ENCODE data around the gene SLC36A1.

DNA sequence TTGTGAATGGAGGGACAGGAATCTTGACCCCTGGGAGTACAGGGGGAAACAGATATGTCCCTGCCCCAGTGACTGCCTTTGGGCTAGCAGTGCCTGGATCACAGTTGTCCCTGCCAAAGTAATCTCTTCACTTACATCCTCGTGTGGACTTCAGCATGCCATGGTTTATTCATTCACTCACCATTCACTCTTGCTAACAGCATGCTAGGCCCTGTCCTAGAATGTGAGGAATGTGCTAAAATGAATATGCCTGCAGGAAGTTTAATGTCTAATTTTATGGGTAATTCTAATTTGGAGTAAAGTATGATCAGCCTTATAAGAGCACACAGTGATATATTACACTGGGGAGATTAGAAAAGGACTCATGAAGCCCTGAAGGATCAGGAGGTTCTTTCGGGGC lies 80.8 kb downstream of the SLC36A1 start:
- no peak for TF ChIP-seq CTCF (conservative IDR thresholded peaks at IDR 0.05)
- no peak for TF ChIP-seq EZH2 (IDR thresholded peaks at IDR 0.05; ENCODE audit: low read depth)
